ENCODE results near the gene DRC1.

The DRC1 gene

DNA sequence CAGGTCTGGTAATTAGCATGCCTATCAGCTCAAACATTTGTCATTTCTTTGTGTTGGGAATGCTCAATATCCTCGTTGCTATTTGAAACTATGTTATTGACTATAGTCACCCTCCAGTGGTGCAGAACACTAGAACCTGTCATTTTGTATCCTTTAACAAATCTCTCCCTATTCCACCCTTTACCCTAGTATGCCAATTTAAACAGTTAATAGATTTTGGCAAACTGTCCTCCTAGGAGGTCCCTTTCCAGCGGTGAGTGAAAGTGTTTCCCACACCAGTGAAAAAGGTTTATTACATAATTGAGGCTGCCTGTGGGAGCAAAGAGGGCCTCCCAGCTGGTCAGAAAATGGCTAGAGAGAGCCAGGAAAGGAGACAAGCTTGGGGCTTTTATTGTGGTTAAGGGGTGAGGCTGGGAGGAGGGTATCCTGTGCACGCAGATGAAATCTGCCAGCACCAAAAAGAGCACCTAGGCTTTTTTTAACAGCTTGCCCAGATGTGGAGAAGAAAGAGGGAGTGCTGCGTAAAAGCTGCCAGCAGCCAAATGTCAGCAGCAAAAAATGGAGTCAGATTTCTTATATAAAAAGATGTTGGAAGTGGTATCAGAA, 1.8 kb upstream of the DRC1 start:
- DNase-seq (ENCODE audit: low read depth, low spot score), result no peak

- no peak for DNase-seq (ENCODE audit: low read depth, low spot score)
Measured at GRCh38 chr2:26400723-26401122, 997 bp upstream of the DRC1 start.

- DNase-seq (ENCODE audit: low read depth, low spot score), result no peak
Measured at GRCh38 chr2:26407526-26407925, 5.8 kb downstream of the DRC1 start.

GRCh38 chr2:26409785-26410184, 8.1 kb downstream of the DRC1 start:
- no peak for DNase-seq (ENCODE audit: low read depth, low spot score)

DNA sequence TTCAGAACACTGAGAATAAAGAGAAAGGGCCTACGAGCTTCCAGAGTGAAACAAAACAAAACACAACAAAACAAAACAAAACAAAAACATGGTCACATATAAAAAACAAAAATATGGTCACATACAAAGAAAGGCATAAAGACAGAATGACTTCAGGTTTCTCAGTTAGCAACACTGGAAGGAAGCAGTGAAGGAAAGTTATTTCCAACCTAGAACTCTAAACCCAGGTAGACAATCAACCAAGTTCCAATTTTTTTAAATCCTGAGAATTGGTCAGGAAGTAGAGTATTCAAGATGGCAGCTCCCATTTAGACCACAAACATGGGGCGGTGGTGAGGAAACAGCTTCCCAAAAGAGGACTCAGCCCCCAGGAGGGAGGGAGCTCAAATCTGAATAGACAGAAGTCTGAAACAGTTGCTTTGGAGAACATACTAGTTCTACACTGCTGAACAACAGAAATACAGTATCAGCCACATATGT, 9.1 kb downstream of the DRC1 start:
- no peak for DNase-seq (ENCODE audit: low read depth, low spot score)

GRCh38 chr2:26411419-26411818, 9.7 kb downstream of the DRC1 start:
- no peak for DNase-seq (ENCODE audit: low read depth, low spot score)

GRCh38 chr2:26412091-26412673, 10.5 kb downstream of the DRC1 start:
- DNase-seq (ENCODE audit: low read depth, low spot score), result no peak

GRCh38 chr2:26414311-26414710, 12.6 kb downstream of the DRC1 start:
- no peak for DNase-seq (ENCODE audit: low read depth, low spot score)

GRCh38 chr2:26421961-26422360, 20.2 kb downstream of the DRC1 start:
- DNase-seq (ENCODE audit: low read depth, low spot score), result no peak

DNA sequence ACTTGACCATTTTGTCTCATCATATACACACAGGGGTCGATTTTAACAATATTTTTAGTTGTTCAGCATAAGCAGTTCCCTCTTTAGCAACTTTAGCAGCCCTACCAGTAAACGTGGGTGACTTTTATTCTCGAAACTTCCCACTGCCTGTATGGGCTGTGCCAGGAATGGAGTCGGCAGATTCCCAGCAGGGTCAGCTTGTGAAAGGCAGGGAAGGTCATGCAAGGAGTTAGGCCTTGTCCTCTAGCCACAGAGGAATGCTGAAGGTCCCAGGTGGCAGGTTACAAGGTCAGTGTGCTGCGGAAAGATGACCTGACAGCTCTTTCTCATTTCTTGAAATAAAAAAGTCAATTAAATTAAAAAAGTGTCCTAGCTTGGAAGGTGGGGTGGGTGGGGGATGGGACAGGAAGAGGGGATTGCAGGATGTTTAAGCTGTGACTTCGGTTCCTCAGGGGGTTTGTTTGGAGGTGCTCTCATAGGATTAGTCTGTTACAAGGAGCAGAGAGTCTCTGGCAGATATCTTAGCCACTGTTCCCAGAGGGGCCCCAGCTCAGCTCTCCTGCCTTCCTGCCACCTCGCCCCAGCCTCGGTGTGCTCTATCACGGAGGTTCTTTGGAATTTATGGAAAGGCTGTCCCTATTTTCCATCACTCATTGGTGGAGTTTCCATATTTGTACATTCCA, 21.4 kb downstream of the DRC1 start:
- DNase-seq (ENCODE audit: low read depth, low spot score), result no peak

GRCh38 chr2:26423750-26424149, 22.0 kb downstream of the DRC1 start:
- no peak for DNase-seq (ENCODE audit: low read depth, low spot score)

DNA sequence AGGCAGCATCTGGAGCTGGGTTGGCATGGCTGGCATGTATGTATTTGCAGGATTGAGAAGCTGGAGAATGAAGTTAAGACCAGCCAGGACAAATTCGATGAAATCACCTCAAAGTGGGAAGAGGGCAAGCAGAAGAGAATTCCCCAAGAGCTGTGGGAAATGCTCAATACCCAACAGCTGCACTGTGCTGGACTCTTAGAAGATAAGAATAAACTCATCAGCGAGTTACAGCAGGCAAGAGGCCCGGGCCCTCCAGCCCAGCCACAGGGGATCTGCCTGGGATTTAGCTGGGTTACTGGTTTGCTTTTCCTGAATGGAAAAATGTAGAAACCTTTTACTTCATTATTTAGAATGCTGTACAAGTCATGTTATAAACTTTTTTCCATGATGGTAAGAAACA, 22.5 kb downstream of the DRC1 start:
- no peak for DNase-seq (ENCODE audit: low read depth, low spot score)

DNA sequence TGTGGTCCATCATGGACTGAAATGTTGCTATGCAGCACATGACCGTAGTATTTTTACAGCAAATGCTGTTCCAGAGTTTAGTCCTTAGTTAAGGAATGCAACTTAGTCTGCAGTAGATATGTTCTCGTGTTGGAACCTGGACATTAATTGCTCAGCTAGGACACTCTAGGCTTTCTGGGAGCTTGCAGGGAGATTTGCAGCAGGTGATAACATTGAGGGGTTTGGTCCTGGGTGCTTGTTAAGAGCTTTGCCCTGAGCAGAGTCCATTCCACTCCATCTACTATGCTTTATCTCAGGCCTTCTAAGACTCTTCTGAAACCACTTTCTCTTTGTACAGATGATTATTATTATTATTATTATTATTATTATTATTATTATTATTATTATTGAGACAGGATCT, 27.1 kb downstream of the DRC1 start:
- DNase-seq (ENCODE audit: low read depth, low spot score), result no peak

GRCh38 chr2:26429779-26430578, 28.3 kb downstream of the DRC1 start:
- DNase-seq (ENCODE audit: low read depth, low spot score), result no peak

DNA sequence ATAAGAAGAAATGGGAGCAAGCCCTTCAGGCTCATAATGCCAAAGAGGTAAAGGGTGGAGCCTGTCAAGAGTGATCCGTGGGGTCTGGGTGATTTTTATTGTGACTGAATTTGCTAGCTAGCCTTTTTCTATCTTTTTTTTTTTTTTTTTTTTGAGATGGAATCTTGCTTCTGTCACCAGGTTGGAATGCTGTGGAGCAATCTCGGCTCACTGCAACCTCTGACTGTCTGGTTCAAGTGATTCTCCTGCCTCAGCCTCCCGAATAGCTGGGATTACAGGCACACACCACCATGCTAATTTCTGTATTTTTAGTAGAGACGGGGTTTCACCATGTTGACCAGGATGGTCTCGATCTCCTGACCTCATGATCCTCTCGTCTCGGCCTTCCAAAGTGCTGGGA, 29.1 kb downstream of the DRC1 start:
- no peak for DNase-seq (ENCODE audit: low read depth, low spot score)

DNA sequence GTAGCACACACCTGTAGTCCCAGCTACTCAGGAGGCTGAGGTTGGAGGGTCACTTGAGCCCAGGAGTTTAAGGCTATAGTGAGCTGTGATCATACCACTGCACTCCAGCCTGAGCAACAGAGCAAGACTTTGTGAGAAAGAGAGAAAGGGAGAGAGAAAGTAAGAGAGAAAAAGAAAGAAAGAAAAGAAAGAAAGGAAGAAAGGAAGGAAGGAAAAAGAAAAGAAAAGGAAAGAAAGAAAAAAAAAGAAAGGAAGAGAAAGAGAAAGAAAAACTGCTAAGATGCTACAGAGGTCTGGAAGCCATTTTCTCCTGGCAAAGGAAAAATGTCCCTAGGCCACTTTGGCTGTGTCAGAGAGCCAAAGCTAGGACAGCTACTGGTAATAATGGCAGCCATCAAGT, 30.6 kb downstream of the DRC1 start:
- DNase-seq (ENCODE audit: low read depth, low spot score), result no peak

GRCh38 chr2:26432859-26433258, 31.1 kb downstream of the DRC1 start:
- no peak for DNase-seq (ENCODE audit: low read depth, low spot score)

GRCh38 chr2:26435106-26435505, 33.4 kb downstream of the DRC1 start:
- no peak for DNase-seq (ENCODE audit: low read depth, low spot score)

GRCh38 chr2:26438526-26438925, 36.8 kb downstream of the DRC1 start:
- no peak for DNase-seq (ENCODE audit: low read depth, low spot score)

- DNase-seq (ENCODE audit: low read depth, low spot score), result no peak
Measured at GRCh38 chr2:26438926-26439325, 37.2 kb downstream of the DRC1 start.

DNA sequence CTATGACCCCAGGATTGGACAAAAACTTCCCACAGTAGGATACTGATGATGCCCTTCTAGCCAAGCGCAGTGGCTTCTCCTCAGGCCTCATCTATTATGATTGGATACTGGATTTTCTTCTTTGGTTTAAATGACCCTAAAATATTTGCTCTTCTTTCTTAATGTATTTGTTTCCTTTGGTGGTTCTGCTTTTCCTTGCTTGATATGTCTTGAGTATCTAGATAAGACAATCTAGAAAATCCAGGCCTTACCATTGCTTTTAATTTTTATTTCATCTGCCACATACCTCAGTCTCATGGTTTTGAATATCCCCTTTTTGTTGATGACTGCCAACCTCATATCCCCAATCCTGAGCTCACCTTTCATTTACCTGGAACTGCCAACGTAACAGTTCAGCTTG, 40.6 kb downstream of the DRC1 start:
- DNase-seq (ENCODE audit: low read depth, low spot score), result no peak

GRCh38 chr2:26442707-26443106, 41.0 kb downstream of the DRC1 start:
- no peak for DNase-seq (ENCODE audit: low read depth, low spot score)
